Heart left ventricle (tissue), 16 donors: ENCODE data around the gene OR51A7. TPM values are rescaled to one million over a fixed set of nuclear protein-coding genes. Genes with fewer than 3 reads are reported as not detected.

Experiments
- ATAC-seq, 4 donors: fragments of 200-7000 bp; cut with Tn5 transposase; one replicate each; pipeline ENCODE4 v1.9.1; 2020 to 2022; ENCODE audit warnings: moderate library complexity in 4 of 4, mild to moderate bottlenecking in 3 of 4, moderate number of reproducible peaks in 1 of 4
- DNase-seq, 5 donors: peaks; one replicate each; pipeline ENCODE4 v3.0.0-alpha.2; 2020
- H3K27ac ChIP-seq, 12 donors: fragments of 200-600 bp; sonication (generic) in 4 of 12; one replicate each; pipeline versions ENCODE4 v1.5.0 to v1.8.0; 2016 to 2022; ENCODE audit warnings: mild to moderate bottlenecking in 2 of 12
- H3K27me3 ChIP-seq, 9 donors: fragments of 200-600 bp; sonication (generic) in 2 of 9; one replicate each; pipeline versions ENCODE4 v1.5.1 to v1.8.0; 2016 to 2022; ENCODE audit warnings: mild to moderate bottlenecking in 3 of 9
- H3K36me3 ChIP-seq, 9 donors: fragments of 200-600 bp; sonication (generic) in 2 of 9; one replicate each; pipeline versions ENCODE4 v1.5.0 to v1.8.0; 2018 to 2022; ENCODE audit warnings: mild to moderate bottlenecking in 2 of 9
- H3K4me1 ChIP-seq, 12 donors: fragments of 200-600 bp; sonication (generic) in 4 of 12; one replicate each; pipeline versions ENCODE4 v1.5.0 to v1.8.0; 2016 to 2022; ENCODE audit warnings: mild to moderate bottlenecking in 3 of 12
- H3K4me3 ChIP-seq, 12 donors: fragments of 200-600 bp; sonication (generic) in 4 of 12; one replicate each; pipeline versions ENCODE4 v1.5.0 to v1.8.0; 2017 to 2022; ENCODE audit warnings: mild to moderate bottlenecking in 9 of 12, moderate library complexity in 4 of 12
- H3K9me3 ChIP-seq, 12 donors: fragments of 200-600 bp; sonication (generic) in 4 of 12; one replicate each; pipeline versions ENCODE4 v1.5.0 to v1.8.0; 2016 to 2022; ENCODE audit warnings: mild to moderate bottlenecking in 1 of 12
- CTCF ChIP-seq, 12 donors: fragments of 200-600 bp; sonication (generic) in 4 of 12; IDR thresholded peaks; one replicate each; pipeline versions ENCODE4 v1.5.0 to v1.8.0; 2018 to 2022; ENCODE audit warnings: antibody characterized with exemption in 12 of 12, mild to moderate bottlenecking in 5 of 12
- POLR2A ChIP-seq, 2 donors: fragments of 450-650 bp; IDR thresholded peaks; one replicate each; pipeline ENCODE4 v1.6.1; 2017; ENCODE audit warnings: antibody characterized with exemption in 2 of 2, mild to moderate bottlenecking in 2 of 2, moderate library complexity in 2 of 2
- WGBS, 4 donors: extraction: QIAGEN DNeasy Blood & Tissue Kit in 2 of 4; methylation state at CpG; one replicate each; pipeline versions ENCODE4 v1.1.5 to v1.1.7; 2013 to 2018; 5-methylcytosine and 5-hydroxymethylcytosine counted together
- intact Hi-C, 10 donors: fragments of 100-400 bp; cut with DNase I; formaldehyde crosslinking; loops; one replicate each; pipeline versions ENCODE4 v1.11.1 to v1.14.2; 2022
- polyA plus RNA-seq, 2 donors: library from polyadenylated mRNA; stranded (reverse); fragments of 200-250 nt; gene quantifications; one replicate each; pipeline ENCODE4 v1.2.3, GENCODE V29; 2013
- total RNA-seq, 9 donors: library from RNA; depleted of rRNA in 2 of 9; stranded (reverse); fragments of >200 nt in 2 of 9; fragmentation: NEBNext Ultra II Directional in 3 of 9; extraction: Animal tissue kit (Norgen Biotek cat#: 25700) in 3 of 9; gene quantifications; one replicate each; pipeline versions ENCODE4 v1.1.0 to v1.2.4, GENCODE V29; 2016 to 2023
- donor health status: ischemic (EF 13 %, LVEDD 7.1; RV severe dilation, severe dysfunction).
- donor health status: healthy with polysubstance abuse.
- donor health status: DM: no; HTN: yes; CAD: no.
- donor health status: DM: no; HTN: no; CAD: no.
- donor health status: ischemic (EF 25% LVEDD 6.9; RV normal size, moderate dysfunction).
- donor health status: ischemic (EF 25% LVEDD 5.7; RV mildly dilated, moderate dysfunction).
- donor health status: healthy.
- donor health status: DM: yes; HTN: yes; CAD: no.
- donor health status: ischemic (EF 35%, LVEDD 5.7; RV mildly dilated, moderate dysfunction).
- donor health status: nonischemic (EF 11% LVEDD 7.7; RV severe dilation, severe dysfunction).
- donor health status: DM: yes; HTN: yes; CAD: no.
- donor health status: PGD.
- donor health status: ischemic (EF 29% LVEDD 5.4; RV normal size, mild dysfunction).
- donor health status: nonischemic (EF 23%, LVEDD 6.1; RV moderate dilation, normal function).

Gene OR51A7
- total and polyA plus RNA-seq, 11 donors, result not detected

GRCh38 chr11:4922304-4922703 lies 18.7 kb downstream of the OR51A7 start:
- no peak overlapping the region for H3K4me3 ChIP-seq
- TF ChIP-seq CTCF (IDR thresholded peaks at IDR 0.05) (no peak), POLR2A (IDR thresholded peaks at IDR 0.05) (no peak)
- H3K27me3 ChIP-seq, result no peaks in the 10 kb centered on the region
- WGBS, 4 donors, result 55 to 59% (median 57%) methylated on average over 1 of the region's 1 CpG
- DNase-seq (no peak), ATAC-seq (no peak)
- H3K36me3 ChIP-seq, result no peaks in the 10 kb centered on the region
- H3K4me1 ChIP-seq, result no peaks in the 10 kb centered on the region
- intact Hi-C loops, result no loop called here
- H3K27ac ChIP-seq, result no peak overlapping the region
- H3K9me3 ChIP-seq, result no peaks in the 10 kb centered on the region

DNA sequence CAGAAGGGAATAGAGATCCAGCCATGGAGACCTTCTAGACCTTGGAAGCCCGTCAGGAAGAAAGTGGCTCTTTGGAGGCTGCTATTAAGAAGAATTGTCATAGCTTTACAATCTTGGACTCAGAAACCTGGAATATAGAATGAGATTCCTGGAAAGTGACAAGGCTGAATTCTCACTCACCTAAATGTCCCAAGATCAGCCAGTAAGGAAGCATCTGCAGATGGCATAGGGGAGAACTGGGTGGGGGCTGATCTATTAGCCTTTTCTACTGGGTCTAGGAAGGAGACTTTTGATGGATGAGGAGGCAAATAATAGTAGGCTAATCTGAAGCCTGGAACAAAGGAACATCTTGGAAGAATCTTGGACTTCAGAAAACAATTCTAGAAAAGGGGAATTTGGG lies 20.7 kb downstream of the OR51A7 start, which contains the start of gene OR51G1:
OR51G1 (minus strand) TSS at position 101 of the 400 bp plus-strand sequence; CDS start at position 101, 0 bp downstream.
- Histone ChIP-seq H3K4me1 (no peaks in the 10 kb centered on the region), H3K27ac (no peak within 1 kb of the TSS), H3K9me3 (no peaks in the 10 kb centered on the region), H3K4me3 (no peak within 1 kb of the TSS), H3K27me3 (no peaks in the 10 kb centered on the region), H3K36me3 (no peaks in the 10 kb centered on the region)
- TF ChIP-seq POLR2A (IDR thresholded peaks at IDR 0.05) (no peak), CTCF (IDR thresholded peaks at IDR 0.05) (no peak)
- WGBS, 4 donors, result 57 to 92% (median 74%) methylated on average over 1 of the region's 1 CpG
- intact Hi-C loops, result no loop called here
- DNase-seq (no peak), ATAC-seq (no peak)

- H3K4me3 ChIP-seq, result no peak overlapping the region
- no peak overlapping the region for H3K27ac ChIP-seq
- intact Hi-C loops, result no loop called here
- ATAC-seq (no peak), DNase-seq (no peak)
- no peaks in the 10 kb centered on the region for H3K4me1 ChIP-seq
- no peaks in the 10 kb centered on the region for H3K9me3 ChIP-seq
- H3K36me3 ChIP-seq, result no peaks in the 10 kb centered on the region
- TF ChIP-seq CTCF (IDR thresholded peaks at IDR 0.05) (no peak), POLR2A (IDR thresholded peaks at IDR 0.05) (no peak)
- no peaks in the 10 kb centered on the region for H3K27me3 ChIP-seq
Observed at GRCh38 chr11:4926608-4927007, 23.0 kb downstream of the OR51A7 start.

- no peaks in the 10 kb centered on the region for H3K27me3 ChIP-seq
- no peak for DNase-seq
- TF ChIP-seq CTCF (IDR thresholded peaks at IDR 0.05) (no peak), POLR2A (IDR thresholded peaks at IDR 0.05) (no peak)
- no peak overlapping the region for H3K4me3 ChIP-seq
- ATAC-seq, result no peak
- H3K27ac ChIP-seq, result no peak overlapping the region
- peaks cover 0 to 4% (median 0%) of the 10 kb centered on the region in 12 donors for H3K9me3 ChIP-seq
- H3K4me1 ChIP-seq, result no peaks in the 10 kb centered on the region
- intact Hi-C loops, result no loop called here
- 58 to 86% (median 82%) methylated on average over 4 of the region's 4 CpGs for WGBS, 4 donors
- no peaks in the 10 kb centered on the region for H3K36me3 ChIP-seq
Observed at GRCh38 chr11:4932751-4933150, 29.2 kb downstream of the OR51A7 start.
